Endothelial cell of umbilical vein (primary cell): Measurements from ENCODE around the gene ELMO2. TPM values are rescaled to one million over a fixed set of nuclear protein-coding genes. Genes with fewer than 3 reads are reported as not detected.

Source experiments
- BruUV-seq: library from RNA; stranded (reverse); fragments of 400-500 nt; replicated peaks from 2 replicates; lab custom pipeline; 2021; lab: Mats Ljungman, UMichigan
- CTCF ChIA-PET: fragments of 300-600, 350-600 bp; sonication (Branson Sonifier 250); formaldehyde crosslinking; loops from one replicate; lab custom pipeline; 2021; ENCODE audit warnings: antibody characterized with exemption, inconsistent platforms; lab: Charles Lee
- POLR2A ChIA-PET: fragments of 300-600, 350-600 bp; sonication (Branson Sonifier 250); formaldehyde crosslinking; loops from one replicate; lab custom pipeline; 2021; ENCODE audit warnings: antibody characterized with exemption, inconsistent platforms; lab: Charles Lee
- DNase-seq: peaks from one replicate; pipeline ENCODE4 v3.0.0-alpha.2; 2011; ENCODE audit warnings: low read depth, low spot score
- FAIRE-seq: peaks from 2 replicates; lab custom pipeline; 2011; peaks lifted over from hg19 to GRCh38; lab: Jason Lieb, UNC
- H2AFZ ChIP-seq: 2 replicates; pipeline ENCODE4 v1.6.0; 2012; ENCODE audit warnings: low read depth, low read length, control low read depth, inconsistent platforms
- H3K27ac ChIP-seq: 2 replicates; pipeline ENCODE4 v1.5.1; 2011; ENCODE audit warnings: low read depth, mild to moderate bottlenecking, control low read depth, low read length, moderate library complexity; ENCODE audit not compliant: insufficient read depth
- H3K27me3 ChIP-seq, 2 experiments: 2 replicates each; pipeline versions ENCODE4 v1.6.0 to v1.6.1; 2011; ENCODE audit warnings: low read length in 2 of 2, mixed read lengths in 1 of 2; ENCODE audit not compliant: control insufficient read depth in 2 of 2, insufficient read depth in 2 of 2
- H3K36me3 ChIP-seq, 2 experiments: 2 replicates in 1 of 2; 3 replicates in 1 of 2; pipeline ENCODE4 v1.5.1; 2011; ENCODE audit warnings: low read length in 2 of 2, mild to moderate bottlenecking in 1 of 2, moderate library complexity in 1 of 2; ENCODE audit not compliant: control insufficient read depth in 2 of 2, insufficient read depth in 2 of 2; ENCODE audit errors: extremely low read depth in 1 of 2
- H3K4me1 ChIP-seq: 3 replicates; pipeline ENCODE4 v1.5.1; 2011; ENCODE audit warnings: mild to moderate bottlenecking, low read length; ENCODE audit not compliant: control insufficient read depth, insufficient read depth; ENCODE audit errors: extremely low read depth
- H3K4me2 ChIP-seq: 2 replicates; pipeline ENCODE4 v1.6.1; 2011; ENCODE audit warnings: low read length, control low read depth, mixed read lengths; ENCODE audit not compliant: insufficient read depth
- H3K4me3 ChIP-seq, 3 experiments: fragments of 200-600 bp in 1 of 3; sonication (generic), shearing (Covaris generic) in 1 of 3; replicated peaks in 1 of 3; 2 replicates each; pipeline ENCODE4 v1.5.1; 2011 to 2016; ENCODE audit warnings: control low read depth in 3 of 3, low read length in 3 of 3, mild to moderate bottlenecking in 2 of 3, inconsistent platforms in 1 of 3, low read depth in 1 of 3, moderate library complexity in 1 of 3; ENCODE audit not compliant: insufficient read depth in 1 of 3
- H3K79me2 ChIP-seq: 2 replicates; pipeline ENCODE4 v1.6.0; 2012; ENCODE audit warnings: low read length, inconsistent platforms; ENCODE audit not compliant: control insufficient read depth, insufficient read depth
- H3K9ac ChIP-seq: replicated peaks from 2 replicates; pipeline ENCODE3; 2011; ENCODE audit warnings: low read length, control low read depth; ENCODE audit not compliant: insufficient read depth; ENCODE audit errors: extremely low read depth
- H3K9me1 ChIP-seq: replicated peaks from 3 replicates; pipeline ENCODE4 v1.6.0; 2011; ENCODE audit warnings: mild to moderate bottlenecking, low read length; ENCODE audit not compliant: control insufficient read depth, insufficient read depth; ENCODE audit errors: extremely low read depth
- H3K9me3 ChIP-seq: replicated peaks from 2 replicates; pipeline ENCODE4 v1.5.1; 2012; ENCODE audit warnings: low read length, inconsistent platforms; ENCODE audit not compliant: control insufficient read depth, insufficient read depth
- H4K20me1 ChIP-seq: replicated peaks from 2 replicates; pipeline ENCODE3; 2011; ENCODE audit warnings: mild to moderate bottlenecking, low read length; ENCODE audit not compliant: control insufficient read depth, insufficient read depth; ENCODE audit errors: extremely low read depth
- GATA2 ChIP-seq: IDR thresholded peaks from 2 replicates; pipeline ENCODE4 v1.7.0; 2011; ENCODE audit warnings: low read depth, mild to moderate bottlenecking, moderate library complexity, mixed read lengths, low read length; ENCODE audit not compliant: insufficient read length, insufficient read depth
- MAX ChIP-seq: IDR thresholded peaks from 2 replicates; pipeline ENCODE4 v1.6.1; 2011; ENCODE audit not compliant: insufficient read depth, insufficient read length
- MYC ChIP-seq: IDR thresholded peaks from one replicate; pipeline ENCODE4 v1.6.1; 2011; ENCODE audit warnings: mild to moderate bottlenecking, low read depth, low read length
- POLR2AphosphoS5 ChIP-seq: IDR thresholded peaks from 2 replicates; pipeline ENCODE4 v1.6.1; 2012; ENCODE audit warnings: low read depth, mild to moderate bottlenecking, control low read depth, low read length, moderate library complexity; ENCODE audit not compliant: insufficient read depth
- dilution Hi-C: fragments of 300-500 bp; cut with MboI; formaldehyde crosslinking; loops from one replicate; pipeline ENCODE4 v1.15.0; 2019; ENCODE audit warnings: low sequenced_read_pairs; ENCODE audit not compliant: extremely low pct_ligation_motif_present
- intact Hi-C: fragments of 100-400 bp; cut with micrococcal nuclease; formaldehyde crosslinking; loops from one replicate; pipeline ENCODE4 v1.10.0; 2022
- polyA plus RNA-seq, 4 experiments: library from polyadenylated mRNA; depleted of rRNA in 3 of 4; stranded (reverse) in 3 of 4; unstranded in 1 of 4; fragments of >200 nt; gene quantifications; 2 replicates each; pipeline versions ENCODE4 v1.2.1 to v1.2.3, GENCODE V29; 2011 to 2012; ENCODE audit warnings: missing spikeins in 1 of 4
- total RNA-seq: library from RNA; stranded (reverse); gene quantifications from 2 replicates; pipeline ENCODE4 v1.2.3, GENCODE V29; 2021
- TF ChIP-seq, protein P1 (sequence below), 2 donors: IDR thresholded peaks; 1 replicate in 1 of 2; 2 replicates in 1 of 2; pipeline ENCODE4 v1.5.1; 2011; ENCODE audit warnings: low read length in 2 of 2, mild to moderate bottlenecking in 2 of 2, moderate library complexity in 2 of 2, control low read depth in 1 of 2, inconsistent platforms in 1 of 2, low read depth in 1 of 2; ENCODE audit not compliant: insufficient read depth in 1 of 2; ENCODE audit errors: extremely low read depth in 1 of 2

ELMO2 gene
- total and polyA plus RNA-seq, 2 donors (not counting 3 experiments of a cell fraction or from before 2014, with no cell fraction given), result 35.1 to 43.5 TPM

- Histone ChIP-seq H3K9ac (no peak overlapping the region), H3K9me3 (no peaks in the 10 kb centered on the region), H3K4me1 (no peaks in the 10 kb centered on the region), H4K20me1 (no peaks in the 10 kb centered on the region), H3K9me1 (no peaks in the 10 kb centered on the region), H3K79me2 (no peaks in the 10 kb centered on the region), H3K4me3 (no peak overlapping the region), H3K4me2 (no peak overlapping the region), H3K27ac (no peak overlapping the region), H3K36me3 (no peaks in the 10 kb centered on the region), H3K27me3 (peaks cover 3 to 5% of the 10 kb centered on the region in 2 experiments), H2AFZ (no peak overlapping the region)
- no peak for DNase-seq
- FAIRE-seq, result no peak
- dilution Hi-C loops (no loop called here), intact Hi-C loops (no loop called here)
- no TSS peak for BruUV-seq
- POLR2A ChIA-PET, result no interaction called here
- CTCF ChIA-PET, result interaction anchor here (0.9 kb wide), 2 partner anchors 15 to 117 kb away, joined by 3 read pairs; no protein-coding TSS in a partner anchor
- TF ChIP-seq POLR2AphosphoS5 (no peak), GATA2 (no peak)
These were observed 16.9 kb upstream of the ELMO2 start for GRCh38 chr20:46423342-46423741.

GRCh38 chr20:46420878-46421277 is 14.5 kb upstream of the ELMO2 start:
- no peak overlapping the region for H3K27ac ChIP-seq
- H3K9me3 ChIP-seq, result no peaks in the 10 kb centered on the region
- intact Hi-C loops, result no loop called here
- no peaks in the 10 kb centered on the region for H3K79me2 ChIP-seq
- H2AFZ ChIP-seq, result no peak overlapping the region
- ChIA-PET POLR2A (no interaction called here), CTCF (no interaction called here)
- H4K20me1 ChIP-seq, result no peaks in the 10 kb centered on the region
- BruUV-seq, result no TSS peak
- no peaks in the 10 kb centered on the region for H3K36me3 ChIP-seq
- dilution Hi-C loops, result no loop called here
- H3K4me2 ChIP-seq, result no peak overlapping the region
- DNase-seq (no peak), FAIRE-seq (no peak)
- H3K9me1 ChIP-seq, result no peaks in the 10 kb centered on the region
- no peak for TF ChIP-seq MYC
- TF ChIP-seq, protein P1, sequence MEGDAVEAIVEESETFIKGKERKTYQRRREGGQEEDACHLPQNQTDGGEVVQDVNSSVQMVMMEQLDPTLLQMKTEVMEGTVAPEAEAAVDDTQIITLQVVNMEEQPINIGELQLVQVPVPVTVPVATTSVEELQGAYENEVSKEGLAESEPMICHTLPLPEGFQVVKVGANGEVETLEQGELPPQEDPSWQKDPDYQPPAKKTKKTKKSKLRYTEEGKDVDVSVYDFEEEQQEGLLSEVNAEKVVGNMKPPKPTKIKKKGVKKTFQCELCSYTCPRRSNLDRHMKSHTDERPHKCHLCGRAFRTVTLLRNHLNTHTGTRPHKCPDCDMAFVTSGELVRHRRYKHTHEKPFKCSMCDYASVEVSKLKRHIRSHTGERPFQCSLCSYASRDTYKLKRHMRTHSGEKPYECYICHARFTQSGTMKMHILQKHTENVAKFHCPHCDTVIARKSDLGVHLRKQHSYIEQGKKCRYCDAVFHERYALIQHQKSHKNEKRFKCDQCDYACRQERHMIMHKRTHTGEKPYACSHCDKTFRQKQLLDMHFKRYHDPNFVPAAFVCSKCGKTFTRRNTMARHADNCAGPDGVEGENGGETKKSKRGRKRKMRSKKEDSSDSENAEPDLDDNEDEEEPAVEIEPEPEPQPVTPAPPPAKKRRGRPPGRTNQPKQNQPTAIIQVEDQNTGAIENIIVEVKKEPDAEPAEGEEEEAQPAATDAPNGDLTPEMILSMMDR (IDR thresholded peaks at IDR 0.05; ENCODE audit: extremely low read depth in 1 of 2, insufficient read depth in 1 of 2, low read depth in 1 of 2, low read length in 2 of 2), result no peak
- TF ChIP-seq MAX, result no peak
- no peak overlapping the region for H3K9ac ChIP-seq
- no peak overlapping the region for H3K4me3 ChIP-seq
- H3K4me1 ChIP-seq, result no peaks in the 10 kb centered on the region
- peaks cover 3 to 5% of the 10 kb centered on the region in 2 experiments for H3K27me3 ChIP-seq
